ENCODE results near the gene RCSD1.
"Not testable (repeated sequence)": the region's sequence is repeated elsewhere in the genome, so short reads cannot be mapped to it uniquely, and the experiment has no call there.

Gene RCSD1, protein sequence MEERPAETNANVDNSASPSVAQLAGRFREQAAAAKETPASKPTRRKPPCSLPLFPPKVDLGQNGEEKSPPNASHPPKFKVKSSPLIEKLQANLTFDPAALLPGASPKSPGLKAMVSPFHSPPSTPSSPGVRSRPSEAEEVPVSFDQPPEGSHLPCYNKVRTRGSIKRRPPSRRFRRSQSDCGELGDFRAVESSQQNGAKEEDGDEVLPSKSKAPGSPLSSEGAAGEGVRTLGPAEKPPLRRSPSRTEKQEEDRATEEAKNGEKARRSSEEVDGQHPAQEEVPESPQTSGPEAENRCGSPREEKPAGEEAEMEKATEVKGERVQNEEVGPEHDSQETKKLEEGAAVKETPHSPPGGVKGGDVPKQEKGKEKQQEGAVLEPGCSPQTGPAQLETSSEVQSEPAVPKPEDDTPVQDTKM

DNA sequence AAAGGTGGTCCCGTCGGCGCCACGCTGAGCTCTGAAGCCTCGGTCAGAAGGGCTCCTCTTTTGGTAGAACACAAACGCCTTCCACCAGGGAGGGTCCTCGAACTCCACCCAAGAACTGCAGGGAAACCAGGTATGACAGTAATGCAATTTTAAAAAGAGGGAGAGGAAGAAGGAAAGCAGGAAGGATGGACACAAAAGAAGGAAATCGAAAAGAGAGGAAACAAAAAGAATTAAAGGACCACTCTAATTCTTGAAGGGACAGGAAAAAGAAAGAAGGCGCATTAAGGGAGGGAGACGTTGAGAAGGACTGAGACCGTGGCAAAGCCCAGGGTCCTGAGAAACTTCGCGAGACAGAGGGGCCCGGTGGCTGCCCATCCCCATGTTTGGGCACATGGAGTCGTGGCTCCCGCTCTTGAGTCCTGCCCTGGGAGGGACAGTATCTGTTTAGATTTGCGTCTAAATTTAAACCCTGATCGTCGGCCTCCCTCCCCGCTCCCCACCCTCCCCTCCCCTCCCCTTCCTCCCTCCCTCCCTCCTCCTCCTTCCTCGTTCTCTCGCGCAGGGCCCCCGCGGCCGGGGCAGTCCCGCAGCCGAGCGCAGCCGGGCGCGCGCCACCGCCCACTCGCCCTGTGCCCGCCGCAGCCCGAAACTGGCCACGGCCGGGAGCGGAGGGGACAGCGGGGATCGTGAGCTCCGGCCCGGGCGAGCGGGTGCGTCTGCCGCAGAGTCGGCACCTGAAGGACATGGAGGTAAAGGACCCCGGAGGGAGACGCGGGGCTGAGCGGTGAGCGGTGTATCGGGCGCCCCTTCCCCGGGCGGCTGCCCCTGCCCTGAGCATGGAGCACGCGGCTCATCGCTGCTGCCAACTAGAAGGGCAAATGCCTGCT lies at the start of gene RCSD1:
RCSD1 (plus strand) TSS at position 552 of the 887 bp plus-strand sequence; CDS start at position 744, 192 bp downstream.
- DNase-seq (ENCODE audit: low read depth in 2 of 2): no peak

DNA sequence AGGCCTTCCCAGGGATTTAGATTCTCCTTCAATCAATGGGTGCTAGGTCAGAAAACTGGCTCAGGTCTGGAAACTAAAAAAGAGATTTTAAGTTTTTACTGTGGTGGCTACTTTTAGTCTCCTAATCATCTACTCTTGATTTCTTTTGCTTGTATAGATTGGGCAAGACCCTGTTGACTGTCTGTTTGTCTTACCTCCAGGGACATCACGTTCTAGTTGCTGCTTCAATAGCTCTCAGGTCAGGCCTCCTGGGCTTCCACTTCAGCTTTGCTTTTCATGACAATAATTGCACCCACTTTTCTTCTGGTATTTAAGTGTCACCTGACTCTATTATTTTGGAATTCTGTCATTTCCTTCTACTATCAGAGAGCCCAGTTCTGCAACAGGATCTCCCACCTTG lies 48.0 kb upstream of the RCSD1 start:
- DNase-seq (ENCODE audit: low read depth in 2 of 2): no peak

DNA sequence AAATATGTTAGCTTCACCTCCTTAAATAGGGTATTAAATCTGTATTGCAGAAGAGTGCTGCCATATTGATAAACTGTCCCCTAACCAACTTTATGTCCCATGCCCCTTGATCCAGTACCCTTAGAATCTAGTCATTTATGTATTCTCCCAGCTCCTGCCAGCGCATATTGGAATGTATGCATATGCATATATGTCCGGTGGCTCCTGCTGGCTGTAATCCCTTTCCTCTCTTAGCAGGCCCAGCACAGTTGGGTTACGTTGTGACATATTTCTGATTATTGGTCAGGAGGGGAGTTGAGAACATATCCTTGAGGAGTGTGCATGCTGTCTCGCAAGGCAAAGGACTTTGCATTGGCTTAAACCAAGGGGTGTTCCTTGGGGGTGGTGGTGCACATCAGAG lies 47.3 kb upstream of the RCSD1 start:
- no peak for DNase-seq (ENCODE audit: low read depth in 2 of 2)

DNA sequence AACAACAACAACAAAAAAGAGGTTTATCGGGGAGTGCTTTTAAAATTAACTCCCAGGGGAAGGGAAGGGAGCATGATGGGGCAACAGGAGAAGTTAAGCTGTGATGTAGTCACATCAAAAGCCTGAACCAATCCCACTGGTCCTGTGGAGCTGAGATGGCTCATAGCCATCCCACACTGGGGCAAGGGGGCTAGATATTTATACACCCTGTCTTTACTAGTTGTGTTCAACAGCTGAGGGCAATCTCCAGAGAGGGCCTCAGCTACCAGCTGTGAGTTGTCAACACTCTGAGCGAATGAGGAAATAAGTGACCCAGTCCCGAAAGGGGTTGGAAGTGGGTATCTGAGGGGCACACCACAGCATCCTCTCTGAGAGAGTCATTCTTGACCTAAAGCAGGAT lies 45.5 kb upstream of the RCSD1 start:
- no peak for DNase-seq (ENCODE audit: low read depth in 2 of 2)

DNA sequence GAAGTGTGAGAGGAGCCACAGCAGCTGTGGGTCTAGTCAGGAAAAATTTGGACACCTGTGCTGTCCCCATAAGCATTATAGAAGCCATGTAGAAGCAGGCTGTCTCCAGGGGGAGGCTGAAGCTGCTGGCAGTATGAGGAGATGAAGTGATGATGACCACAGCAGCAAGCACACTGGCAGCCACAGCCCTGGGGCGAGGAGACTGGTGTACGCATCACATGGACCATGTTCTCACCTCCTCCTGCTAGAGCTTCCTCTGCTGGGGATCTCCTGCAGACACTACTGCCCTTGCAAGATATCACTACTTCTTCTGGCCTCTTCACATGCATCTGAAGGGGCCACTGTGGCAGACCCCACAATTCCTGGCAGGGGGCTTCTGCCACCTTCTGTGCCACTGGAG lies 42.7 kb upstream of the RCSD1 start:
- DNase-seq (ENCODE audit: low read depth in 2 of 2): no peak

DNA sequence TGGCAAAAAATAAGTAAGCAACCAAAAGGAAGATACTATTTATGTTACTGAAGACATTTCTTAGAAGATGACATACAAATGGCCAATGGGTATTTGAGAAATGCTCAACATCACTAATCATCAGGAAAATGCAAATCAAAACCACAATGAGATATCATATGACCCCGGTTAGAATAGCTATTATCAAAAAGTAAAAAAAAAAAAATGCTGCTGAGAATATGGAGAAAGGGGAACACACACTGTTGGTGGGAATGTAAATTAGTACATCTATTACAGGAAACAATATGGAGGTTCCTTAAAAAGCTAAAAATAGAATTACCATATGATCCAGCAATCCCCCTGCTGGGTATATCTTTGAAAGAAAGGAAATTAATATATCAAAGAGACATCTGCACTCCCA lies 42.2 kb upstream of the RCSD1 start:
- DNase-seq (ENCODE audit: low read depth in 2 of 2): no peak

DNA sequence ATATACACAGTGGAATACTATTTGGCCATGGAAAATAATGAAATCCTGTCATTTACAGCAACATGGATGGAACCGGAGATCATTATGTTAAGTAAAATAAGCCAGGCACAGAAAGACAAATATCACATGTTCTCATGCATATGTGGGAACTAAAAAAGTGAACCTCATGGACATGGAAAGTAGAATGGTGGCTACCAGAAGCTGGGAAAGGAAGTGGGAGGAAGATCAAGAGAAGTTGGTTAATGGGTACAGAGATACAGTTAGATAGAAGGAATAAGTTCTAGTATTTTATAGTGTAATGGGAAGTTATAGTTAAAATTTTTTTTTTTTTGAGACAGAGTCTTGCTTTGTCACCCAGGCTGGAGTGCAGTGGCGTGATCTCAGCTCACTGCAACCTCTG lies 41.7 kb upstream of the RCSD1 start:
- no peak for DNase-seq (ENCODE audit: low read depth in 2 of 2)

DNA sequence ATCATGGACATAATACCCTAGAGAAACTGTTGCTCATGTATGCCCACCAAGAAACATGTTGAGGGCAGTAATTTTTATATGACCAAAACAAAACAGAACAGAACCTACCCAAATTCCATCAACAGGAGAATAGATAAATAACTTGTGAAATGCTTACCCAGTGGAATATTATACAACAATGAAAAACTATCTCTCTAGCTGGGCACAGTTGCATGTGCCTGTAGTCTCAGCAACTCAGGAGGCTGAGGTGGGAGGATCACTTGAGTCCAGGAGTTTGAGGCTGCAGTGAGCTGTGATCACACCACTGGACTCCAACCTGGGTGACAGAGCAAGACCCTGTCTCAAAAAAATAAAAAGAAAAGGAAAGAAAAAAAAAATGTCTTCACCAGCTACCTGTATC lies 37.6 kb upstream of the RCSD1 start:
- DNase-seq (ENCODE audit: low read depth in 2 of 2): no peak

DNA sequence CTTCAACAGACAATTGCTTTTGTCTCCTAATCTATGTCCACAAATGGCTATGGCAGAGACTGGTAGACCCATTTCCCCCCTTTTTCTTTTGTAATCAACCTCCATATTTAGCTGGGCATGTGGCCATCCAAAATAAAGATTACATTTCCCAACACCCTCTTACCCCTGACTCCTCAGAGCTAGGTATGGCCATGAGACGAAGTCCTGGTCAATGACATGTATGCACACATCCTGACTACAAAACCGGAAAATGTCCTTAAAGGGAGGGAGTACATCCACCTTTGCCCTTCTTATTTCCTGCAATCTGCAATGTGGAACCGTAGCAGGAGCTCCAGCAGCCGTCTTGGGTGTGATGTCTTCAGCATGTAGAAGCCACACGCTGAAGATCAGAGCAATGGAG lies 36.2 kb upstream of the RCSD1 start:
- no peak for DNase-seq (ENCODE audit: low read depth in 2 of 2)

DNA sequence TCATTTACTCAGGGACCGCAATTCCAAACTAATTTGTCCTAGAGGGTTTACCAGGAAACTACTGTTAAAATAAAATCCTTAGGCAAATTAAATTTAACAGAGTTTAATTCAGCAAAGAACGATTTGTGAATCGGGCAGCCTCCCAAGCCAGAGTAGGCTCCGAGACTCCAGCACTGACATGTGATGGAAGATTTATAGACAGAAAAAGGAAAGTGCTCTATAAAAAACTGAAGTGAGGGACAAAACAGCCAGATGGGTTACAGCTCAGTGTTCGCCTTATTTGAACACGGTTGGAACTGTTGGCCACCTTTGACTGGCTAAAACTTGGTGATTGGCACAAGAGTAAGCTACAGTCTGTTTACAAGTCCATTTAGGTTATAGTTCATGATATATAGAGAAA lies 35.2 kb upstream of the RCSD1 start:
- DNase-seq (ENCODE audit: low read depth in 2 of 2): no peak

DNA sequence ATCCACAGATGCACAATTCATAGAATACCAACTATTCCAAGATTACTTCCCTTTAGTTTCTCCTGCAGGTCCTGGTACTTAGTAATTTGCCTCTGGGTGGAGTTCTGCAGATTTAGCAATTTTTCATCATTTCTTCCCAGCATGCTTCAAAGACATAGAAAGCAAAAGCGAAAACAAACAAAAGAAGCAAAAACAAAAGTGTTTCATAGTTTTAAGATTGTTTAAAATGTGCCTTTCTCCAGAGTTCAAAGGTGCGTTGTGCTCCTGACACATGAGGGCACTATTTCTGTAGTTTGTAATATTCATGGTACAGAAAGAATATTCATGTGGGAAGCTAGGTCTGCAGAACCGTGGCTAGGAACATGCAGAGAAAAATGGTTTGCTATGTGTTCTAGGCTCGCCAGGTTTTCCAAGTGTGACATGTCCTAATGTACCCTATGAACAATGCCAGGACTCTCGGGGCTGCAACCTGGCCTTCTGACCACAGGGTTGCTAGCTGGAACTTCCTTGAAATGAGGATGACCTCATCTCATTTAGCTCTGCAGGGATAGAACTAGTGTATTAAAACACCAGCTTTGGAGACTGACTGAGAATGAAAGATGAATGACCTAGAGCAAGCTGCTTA lies 30.0 kb upstream of the RCSD1 start:
- peak in 1 of 2 experiments; percentile 5 for DNase-seq (ENCODE audit: low read depth in 2 of 2)

DNA sequence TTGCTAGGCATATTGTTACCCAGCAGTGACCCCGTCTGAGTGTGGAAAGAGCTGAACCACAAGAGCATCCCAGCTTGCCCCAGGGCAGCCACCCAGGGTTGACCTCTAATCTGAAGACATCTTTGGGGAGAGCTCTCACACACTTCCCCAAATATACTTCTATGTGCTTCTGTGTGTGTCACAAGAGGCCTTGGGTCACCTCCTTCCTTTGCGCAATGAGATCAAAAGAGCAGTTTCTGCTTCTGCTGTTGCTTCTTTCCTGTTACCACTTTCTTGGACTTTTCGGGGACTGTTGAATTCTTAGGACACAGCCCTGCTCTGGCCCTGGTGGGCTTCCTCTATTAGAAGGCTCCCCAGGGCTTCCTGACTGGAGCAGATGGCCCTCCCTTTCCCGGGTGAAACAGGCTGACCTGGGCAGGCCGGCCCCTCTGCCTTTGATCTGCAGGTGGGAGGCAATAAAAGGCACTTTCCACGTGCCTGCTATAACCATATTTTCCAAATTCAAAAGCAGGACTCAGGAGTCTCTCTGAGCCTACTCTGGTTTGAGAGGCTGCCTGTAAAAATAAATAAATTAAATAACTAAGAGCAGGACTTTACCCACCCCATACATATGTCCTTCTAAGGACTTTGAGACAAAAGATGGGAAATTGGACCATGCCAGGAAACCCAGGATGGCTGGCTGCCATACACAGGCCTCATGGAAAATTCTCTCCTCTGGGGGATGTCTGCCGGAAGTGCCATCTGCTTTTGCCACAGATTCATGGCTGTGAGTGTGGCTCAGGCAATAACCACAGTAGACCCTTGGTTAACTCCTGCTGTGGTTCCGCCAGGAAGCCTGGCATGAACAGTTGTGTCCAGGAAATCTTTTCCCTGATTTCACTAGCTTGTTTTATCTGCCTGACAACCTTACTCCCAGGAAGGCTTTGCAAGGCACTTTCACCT lies 28.3 kb upstream of the RCSD1 start:
- no peak for DNase-seq (ENCODE audit: low read depth in 2 of 2)

DNA sequence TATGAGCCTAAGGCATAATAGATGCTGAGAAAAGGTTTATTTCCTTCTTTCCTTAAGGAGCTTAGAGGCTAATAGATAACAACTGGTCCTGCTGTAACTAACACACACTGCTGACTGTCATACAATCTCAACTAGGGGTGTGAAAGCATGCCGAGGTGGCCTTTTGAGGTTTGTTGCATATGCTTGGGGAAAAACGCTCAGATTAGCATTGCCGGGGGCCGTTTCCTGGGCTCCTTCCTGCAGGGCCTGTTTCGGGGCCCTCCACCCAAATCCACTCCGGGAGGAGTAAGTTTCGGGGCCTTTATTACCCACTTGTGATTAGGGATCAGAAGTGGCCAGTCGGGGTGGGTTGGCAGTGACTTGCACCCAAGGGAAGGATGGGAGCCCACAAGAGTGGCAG lies 27.2 kb upstream of the RCSD1 start:
- DNase-seq (ENCODE audit: low read depth in 2 of 2): no peak

DNA sequence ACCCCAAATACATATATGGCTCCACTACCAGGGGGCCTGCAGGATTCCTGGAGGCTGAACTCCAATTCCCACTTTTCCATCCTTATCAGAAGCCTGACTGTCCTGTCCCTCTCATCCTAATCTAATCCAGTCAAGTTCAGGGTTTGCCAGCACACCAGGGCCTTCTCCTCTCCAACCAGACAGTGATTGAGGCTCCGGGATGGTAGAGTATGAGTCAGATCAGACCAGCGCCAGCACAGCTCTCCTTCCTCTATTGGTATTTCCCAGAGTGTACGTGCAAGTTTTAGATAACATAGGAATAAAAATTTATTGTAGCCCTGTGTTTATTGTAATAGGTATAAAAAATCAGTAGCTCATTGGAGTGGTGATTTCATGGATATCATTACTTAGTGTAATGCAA lies 24.5 kb upstream of the RCSD1 start:
- no peak for DNase-seq (ENCODE audit: low read depth in 2 of 2)

DNA sequence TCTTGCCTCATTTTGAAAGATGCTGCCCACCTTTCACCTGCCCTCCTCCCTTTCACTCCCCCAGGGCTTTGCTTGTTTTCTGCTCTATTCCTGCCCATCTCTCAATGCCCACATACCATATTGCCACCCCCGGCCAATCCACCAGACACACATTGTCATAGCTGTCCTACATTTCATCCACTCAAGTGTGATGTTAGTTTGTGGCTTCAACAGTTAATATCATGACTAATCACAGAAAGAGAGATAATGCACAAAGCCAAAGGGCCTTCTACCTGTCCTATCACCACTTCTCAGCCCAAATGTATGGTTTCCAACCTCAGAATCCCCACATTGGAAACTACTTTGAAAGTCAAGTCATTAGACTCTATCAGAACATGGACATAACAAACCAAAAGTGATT lies 18.0 kb upstream of the RCSD1 start:
- no peak for DNase-seq (ENCODE audit: low read depth in 2 of 2)

DNA sequence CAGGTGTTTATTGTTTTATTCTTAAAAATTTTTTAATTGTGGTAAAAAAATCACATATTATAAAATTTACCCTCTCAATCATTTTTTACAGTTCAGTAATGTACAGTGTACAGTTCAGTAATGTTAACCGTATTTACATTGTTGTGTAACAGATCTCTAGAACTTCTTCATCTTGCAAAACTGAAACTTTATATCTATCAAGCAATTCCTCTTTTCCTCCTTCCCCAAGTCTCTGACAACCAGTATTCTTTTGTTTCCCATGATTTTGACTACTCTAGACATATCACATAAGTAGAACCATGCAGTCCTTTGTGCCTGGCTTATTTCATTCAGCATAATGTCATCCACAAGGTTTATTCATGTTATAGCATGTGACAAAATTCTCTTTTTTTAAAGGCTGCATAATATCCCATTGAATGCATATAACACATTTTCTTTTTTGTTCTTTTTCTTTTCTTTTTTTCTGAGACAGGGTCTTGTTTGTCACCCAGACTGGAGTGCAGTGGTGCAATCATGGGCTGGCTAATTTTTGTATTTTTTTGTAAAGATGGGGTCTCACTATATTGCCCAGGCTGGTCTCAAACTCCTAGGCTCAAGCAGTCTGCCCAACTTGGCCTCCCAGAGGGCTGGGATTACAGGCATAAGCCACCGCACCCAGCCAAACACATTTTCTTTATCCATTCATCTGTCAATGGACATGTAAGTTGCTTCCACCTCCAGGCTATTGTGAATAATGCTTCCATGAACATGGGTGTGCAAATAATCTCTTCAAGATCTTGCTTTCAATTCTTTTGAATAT lies 17.2 kb upstream of the RCSD1 start:
- DNase-seq (ENCODE audit: low read depth in 2 of 2): no peak

DNA sequence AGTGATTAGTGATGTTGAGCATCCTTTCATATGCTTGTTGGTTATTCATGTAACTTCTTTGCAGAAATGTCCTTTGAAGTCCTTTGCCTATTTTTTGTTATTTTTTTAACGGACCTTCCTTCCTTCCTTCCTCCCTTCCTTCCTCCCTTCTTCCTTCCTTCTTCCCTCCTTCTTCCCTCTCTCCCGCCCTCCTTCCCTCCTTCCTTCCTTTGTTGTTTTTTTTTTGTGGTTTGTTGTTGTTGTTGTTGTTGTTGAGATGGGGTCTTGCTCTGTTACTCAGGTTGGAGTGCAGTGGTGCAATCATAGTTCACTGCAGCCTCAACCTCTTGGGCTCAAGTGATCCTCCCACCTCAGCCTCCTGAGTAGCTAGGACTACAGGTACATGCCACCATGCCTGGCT lies 16.0 kb upstream of the RCSD1 start:
- DNase-seq (ENCODE audit: low read depth in 2 of 2): not testable (repeated sequence)

DNA sequence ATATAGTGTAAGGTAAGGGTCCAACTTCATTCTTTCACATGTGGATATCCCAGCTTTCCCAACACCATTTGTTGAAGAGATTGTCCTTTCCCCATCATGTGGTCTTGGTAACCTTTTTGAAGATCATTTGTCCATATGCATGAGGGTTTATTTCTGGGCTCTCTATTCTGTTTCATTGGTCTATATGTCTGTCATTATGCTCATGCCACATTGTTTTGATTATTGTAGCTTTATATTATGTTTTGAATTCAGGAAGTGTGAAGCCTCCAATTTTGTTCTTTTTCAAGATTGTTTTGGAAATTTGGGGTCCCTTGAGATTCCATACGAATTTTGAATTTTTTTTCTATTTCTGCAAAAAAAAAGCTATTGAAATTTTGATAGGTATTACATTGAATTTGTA lies 15.2 kb upstream of the RCSD1 start:
- no peak for DNase-seq (ENCODE audit: low read depth in 2 of 2)

DNA sequence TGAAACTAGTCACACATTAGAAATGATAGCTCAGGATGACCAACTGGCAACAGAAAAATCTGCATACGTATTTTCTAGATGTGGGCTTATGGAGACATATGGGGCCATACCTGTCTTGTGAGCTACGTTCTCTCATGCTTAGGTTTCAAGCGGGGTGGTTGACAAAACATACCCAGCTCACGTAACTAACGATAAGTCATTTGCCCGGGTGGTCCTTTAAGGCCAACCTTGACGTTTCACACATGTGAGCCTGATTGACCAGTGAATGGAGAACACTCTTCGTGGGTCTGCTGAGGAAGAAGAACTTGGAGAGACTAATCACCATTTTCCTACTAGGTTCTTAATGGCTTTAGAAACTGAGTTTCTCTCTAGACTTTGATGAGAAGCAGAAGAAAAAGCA lies 13.5 kb upstream of the RCSD1 start:
- DNase-seq (ENCODE audit: low read depth in 2 of 2): no peak

Measured in fibroblast of skin of left biceps (primary cell).